Aorta (tissue), 5 donors: ENCODE measurements around the gene RPS6KB1. TPM values are rescaled to one million over a fixed set of nuclear protein-coding genes. Genes with fewer than 3 reads are reported as not detected.
"Not testable (repeated sequence)": the region's sequence is repeated elsewhere in the genome, so short reads cannot be mapped to it uniquely, and the experiment has no call there.

Source experiments
- ATAC-seq: fragments of 200-7000 bp; cut with Tn5 transposase; one replicate; pipeline ENCODE4 v1.9.1; 2022; ENCODE audit warnings: moderate library complexity; ENCODE audit not compliant: low FRiP score
- DNase-seq, 2 donors: peaks; one replicate each; pipeline ENCODE4 v3.0.0-alpha.2; 2020
- H3K27ac ChIP-seq, 2 donors: one replicate each; pipeline ENCODE4 v1.5.1; 2013; ENCODE audit warnings: low read length in 2 of 2, mild to moderate bottlenecking in 2 of 2, moderate library complexity in 2 of 2, control low read depth in 1 of 2, inconsistent platforms in 1 of 2, low read depth in 1 of 2
- H3K27me3 ChIP-seq, 2 donors: one replicate each; pipeline ENCODE4 v1.6.1; 2013; ENCODE audit warnings: control low read depth in 1 of 2, low read length in 1 of 2, mild to moderate bottlenecking in 1 of 2, moderate library complexity in 1 of 2; ENCODE audit not compliant: insufficient read depth in 2 of 2, control insufficient read depth in 1 of 2
- H3K36me3 ChIP-seq, 2 donors: one replicate each; pipeline ENCODE4 v1.6.1; 2013; ENCODE audit warnings: control low read depth in 1 of 2, low read length in 1 of 2, mild to moderate bottlenecking in 1 of 2; ENCODE audit not compliant: insufficient read depth in 2 of 2, control insufficient read depth in 1 of 2
- H3K4me1 ChIP-seq, 2 donors: one replicate each; pipeline ENCODE4 v1.6.1; 2013; ENCODE audit warnings: low read length in 2 of 2, control low read depth in 1 of 2, mild to moderate bottlenecking in 1 of 2, moderate library complexity in 1 of 2; ENCODE audit not compliant: insufficient read depth in 2 of 2, control insufficient read depth in 1 of 2
- H3K4me3 ChIP-seq, 2 donors: one replicate each; pipeline ENCODE4 v1.5.1; 2013; ENCODE audit warnings: low read length in 2 of 2, control low read depth in 1 of 2, mild to moderate bottlenecking in 1 of 2
- H3K9me3 ChIP-seq: one replicate; pipeline ENCODE4 v1.6.1; 2013; ENCODE audit warnings: mild to moderate bottlenecking, low read length; ENCODE audit not compliant: control insufficient read depth
- WGBS, 2 donors: extraction: QIAGEN DNeasy Blood & Tissue Kit; methylation state at CpG; one replicate each; pipeline ENCODE4 v1.1.7; 2013; 5-methylcytosine and 5-hydroxymethylcytosine counted together
- intact Hi-C, 2 donors: fragments of 100-400 bp; cut with DNase I; formaldehyde crosslinking; loops; one replicate each; pipeline versions ENCODE4 v1.14.2 to v1.15.0; 2022
- polyA plus RNA-seq, 2 donors: library from polyadenylated mRNA; stranded (reverse); fragments of 200-250 nt; gene quantifications; one replicate each; pipeline ENCODE4 v1.2.3, GENCODE V29; 2013
- total RNA-seq, 2 donors: library from RNA; stranded (reverse); fragmentation: NEBNext Ultra II Directional; extraction: Animal tissue kit (Norgen Biotek cat#: 25700); gene quantifications; one replicate each; pipeline ENCODE4 v1.2.1, GENCODE V29; 2021
- donor health status: healthy with polysubstance abuse.
- donor health status: Bipolar disorder and iron deficiency.
- donor health status: DM: no; HTN: no; CAD: no.
- donor health status: DM: no; HTN: no; CAD: no.
- donor health status: DM: yes; HTN: yes; CAD: no.

Gene RPS6KB1
- total and polyA plus RNA-seq, 4 donors, result 9.6 to 51.0 (median 25.6) TPM

- no peaks in the 10 kb centered on the region for H3K9me3 ChIP-seq
- H3K4me1 ChIP-seq, result no peaks in the 10 kb centered on the region
- intact Hi-C loops, result no loop called here
- H3K36me3 ChIP-seq, result no peaks in the 10 kb centered on the region
- no peak for DNase-seq
- ATAC-seq, result no peak
- H3K4me3 ChIP-seq, result no peak overlapping the region
- H3K27me3 ChIP-seq, result no peaks in the 10 kb centered on the region
- H3K27ac ChIP-seq, result no peak overlapping the region
- 82 to 83% methylated on average over 2 of the region's 2 CpGs for WGBS, 2 donors
These were observed 10.5 kb downstream of the RPS6KB1 start for GRCh38 chr17:59903455-59903854.

GRCh38 chr17:59907467-59907866 is 14.5 kb downstream of the RPS6KB1 start:
- no peaks in the 10 kb centered on the region for H3K27me3 ChIP-seq
- WGBS, 2 donors, result 86 to 90% methylated on average over 3 of the region's 3 CpGs
- DNase-seq (no peak), ATAC-seq (no peak)
- no peak overlapping the region for H3K27ac ChIP-seq
- intact Hi-C loops, result no loop called here
- H3K4me3 ChIP-seq, result no peak overlapping the region
- peaks cover 2% of the 10 kb centered on the region in 2 donors for H3K36me3 ChIP-seq
- no peaks in the 10 kb centered on the region for H3K9me3 ChIP-seq
- H3K4me1 ChIP-seq, result no peaks in the 10 kb centered on the region

DNA sequence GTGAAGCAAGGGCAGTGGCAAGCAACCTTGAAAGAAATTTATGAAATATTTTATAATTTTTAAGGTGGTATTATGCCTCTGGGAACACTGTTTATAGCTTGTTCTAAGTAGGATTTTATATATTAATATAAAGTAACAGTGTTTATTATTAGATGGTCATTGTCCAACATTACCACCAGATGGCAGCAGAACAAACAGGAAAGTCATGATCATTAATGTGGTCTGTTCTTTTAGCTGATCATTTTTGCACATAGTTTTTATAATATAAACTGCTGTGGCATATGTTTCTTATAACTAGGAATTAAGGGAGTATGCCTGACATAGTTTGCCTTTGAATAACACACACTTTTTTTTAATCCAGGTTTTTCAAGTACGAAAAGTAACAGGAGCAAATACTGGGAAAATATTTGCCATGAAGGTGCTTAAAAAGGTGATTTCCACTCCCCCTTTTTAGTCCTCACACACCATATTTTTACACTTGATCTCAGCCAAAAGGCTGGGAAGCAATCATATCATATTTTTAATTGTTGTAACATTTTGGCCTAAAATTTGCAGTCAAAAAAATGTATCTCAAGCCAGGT is 21.4 kb downstream of the RPS6KB1 start:
- peaks cover 3 to 9% of the 10 kb centered on the region in 2 donors for H3K36me3 ChIP-seq
- H3K4me1 ChIP-seq, result no peaks in the 10 kb centered on the region
- 55 to 64% methylated on average over 1 of the region's 1 CpG for WGBS, 2 donors
- ATAC-seq (no peak), DNase-seq (no peak)
- H3K4me3 ChIP-seq, result no peak overlapping the region
- intact Hi-C loops, result loop anchor here in 1 of 2 donors (5.0 kb wide), 1 partner anchor 123 kb away; no protein-coding TSS in a partner anchor
- no peak overlapping the region for H3K27ac ChIP-seq
- H3K9me3 ChIP-seq, result no peaks in the 10 kb centered on the region
- no peaks in the 10 kb centered on the region for H3K27me3 ChIP-seq

- intact Hi-C loops, result loop anchor here in 1 of 2 donors (5.0 kb wide), 1 partner anchor 121 kb away; no protein-coding TSS in a partner anchor
- Histone ChIP-seq H3K4me1 (no peaks in the 10 kb centered on the region), H3K4me3 (no peak overlapping the region), H3K36me3 (peaks cover 3 to 9% of the 10 kb centered on the region in 2 donors), H3K27me3 (no peaks in the 10 kb centered on the region), H3K27ac (no peak overlapping the region), H3K9me3 (no peaks in the 10 kb centered on the region)
- no peak for DNase-seq
- no peak for ATAC-seq
These were observed 23.5 kb downstream of the RPS6KB1 start for GRCh38 chr17:59916446-59916845.

DNA sequence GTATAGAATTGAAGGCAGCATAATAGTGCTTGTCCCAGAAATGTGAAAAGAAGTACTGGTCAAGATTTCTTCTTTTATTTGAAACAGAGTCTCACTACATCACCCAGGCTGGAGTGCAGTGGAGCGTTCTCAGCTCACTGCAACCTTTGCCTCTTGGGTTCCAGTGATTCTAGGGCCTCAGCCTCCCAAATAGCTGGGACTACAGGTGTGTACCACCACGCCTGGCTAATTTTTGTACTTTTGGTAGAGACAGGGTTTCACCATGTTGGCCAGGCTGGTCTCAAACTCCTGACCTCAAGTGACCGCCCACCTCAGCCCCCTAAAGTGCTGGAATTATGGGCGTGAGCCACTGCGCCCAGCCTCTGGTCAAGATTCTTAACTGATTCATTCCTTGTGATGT is 27.7 kb downstream of the RPS6KB1 start:
- ATAC-seq, H3K4me3 ChIP-seq, H3K4me1 ChIP-seq, H3K27me3 ChIP-seq, H3K9me3 ChIP-seq, intact Hi-C loops, DNase-seq, H3K36me3 ChIP-seq, H3K27ac ChIP-seq: not testable (repeated sequence)
- WGBS, 2 donors, result 93 to 94% methylated on average over 5 of the region's 5 CpGs

DNA sequence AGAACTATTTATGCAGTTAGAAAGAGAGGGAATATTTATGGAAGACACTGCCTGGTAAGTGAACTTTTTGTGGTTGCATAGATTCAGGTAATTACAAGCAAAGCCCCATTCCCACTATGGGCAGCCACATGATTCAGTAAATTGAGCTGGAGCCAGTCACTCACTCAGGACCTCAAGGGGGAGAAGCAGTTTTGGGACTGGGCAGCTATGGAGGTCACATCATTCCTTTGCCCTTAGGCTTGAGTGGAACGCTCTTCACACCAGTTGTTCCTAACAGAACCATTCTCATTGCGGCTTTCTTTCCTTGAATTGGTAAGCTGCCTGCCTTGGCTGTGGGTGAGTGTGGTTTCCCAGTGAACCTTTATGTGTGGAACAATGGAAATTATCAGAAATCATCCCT is 37.2 kb downstream of the RPS6KB1 start:
- 96 to 98% methylated on average over 2 of the region's 2 CpGs for WGBS, 2 donors
- ATAC-seq, H3K27me3 ChIP-seq, H3K9me3 ChIP-seq, H3K4me1 ChIP-seq, H3K36me3 ChIP-seq, H3K27ac ChIP-seq, H3K4me3 ChIP-seq, DNase-seq, intact Hi-C loops: not testable (repeated sequence)

GRCh38 chr17:59930768-59931167 is 37.8 kb downstream of the RPS6KB1 start:
- H3K27me3 ChIP-seq, DNase-seq, H3K9me3 ChIP-seq, ATAC-seq, H3K4me3 ChIP-seq, intact Hi-C loops, H3K4me1 ChIP-seq, H3K27ac ChIP-seq, H3K36me3 ChIP-seq: not testable (repeated sequence)
- WGBS, 2 donors, result 55 to 56% methylated on average over 3 of the region's 3 CpGs

- 93 to 97% methylated on average over 1 of the region's 1 CpG for WGBS, 2 donors
- intact Hi-C loops, result not testable (repeated sequence)
These were observed 40.4 kb downstream of the RPS6KB1 start for GRCh38 chr17:59933317-59933716.

GRCh38 chr17:59940697-59941096 is 47.8 kb downstream of the RPS6KB1 start:
- H3K9me3 ChIP-seq, H3K4me3 ChIP-seq, H3K27ac ChIP-seq, DNase-seq, H3K36me3 ChIP-seq, intact Hi-C loops, H3K4me1 ChIP-seq, H3K27me3 ChIP-seq, ATAC-seq: not testable (repeated sequence)
- 49 to 60% methylated on average over 3 of the region's 3 CpGs for WGBS, 2 donors

More at GRCh38 chr17:59933317-59933716, 40.4 kb downstream of the RPS6KB1 start:
- H3K36me3 ChIP-seq, H3K4me3 ChIP-seq, H3K9me3 ChIP-seq, H3K27ac ChIP-seq, ATAC-seq, DNase-seq, H3K27me3 ChIP-seq, H3K4me1 ChIP-seq: not testable (repeated sequence)
